HG03095 (cell line): Measurements from ENCODE around the gene COL23A1.

Experiments
- ATAC-seq: cut with Tn5 transposase; IDR thresholded peaks from one replicate; pipeline ENCODE4 v1.9.1; 2021; ENCODE audit warnings: moderate library complexity; ENCODE audit not compliant: unreplicated experiment

COL23A1 gene

DNA sequence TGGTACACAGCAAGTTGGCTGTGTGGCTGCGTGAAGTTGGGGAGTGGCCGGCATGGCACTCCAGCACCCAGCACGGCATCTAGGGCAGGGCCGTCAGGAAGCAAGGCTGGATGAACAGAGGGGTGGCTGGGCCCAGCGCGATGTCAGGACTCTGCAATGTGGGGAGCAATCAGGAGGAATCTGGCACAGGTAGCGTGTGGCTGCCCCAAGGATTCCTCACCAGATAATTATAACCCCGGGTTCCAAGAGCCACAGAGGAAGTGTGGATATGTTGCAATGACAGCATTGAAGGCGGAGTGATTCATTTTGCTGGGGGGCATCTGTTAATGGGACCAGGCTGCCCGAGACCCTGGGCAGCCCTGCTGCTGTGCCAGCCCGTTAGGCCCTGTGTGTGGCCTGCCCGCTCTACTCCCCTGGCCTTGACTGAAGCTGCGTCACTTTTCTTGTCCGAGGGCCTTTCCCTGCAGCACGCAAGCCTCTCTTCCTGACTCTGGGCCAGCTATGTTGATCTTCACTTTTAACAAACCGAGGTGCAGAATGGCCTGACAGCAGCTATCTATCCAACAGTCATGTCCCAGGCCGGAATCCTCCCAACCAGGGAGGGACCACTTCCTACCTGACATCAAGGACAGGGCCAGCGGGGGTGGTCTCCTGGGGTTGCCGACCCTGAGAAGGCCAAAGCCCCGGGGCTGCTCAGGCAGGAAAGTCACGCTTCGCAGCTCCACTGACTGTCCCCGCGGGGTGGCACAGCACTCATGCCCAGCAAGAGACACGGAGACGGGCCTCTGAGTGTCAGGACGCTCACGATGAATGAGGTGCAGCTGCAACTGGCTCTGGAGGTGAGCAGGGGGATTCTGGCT lies 239.6 kb downstream of the COL23A1 start:
- ATAC-seq = no peak

DNA sequence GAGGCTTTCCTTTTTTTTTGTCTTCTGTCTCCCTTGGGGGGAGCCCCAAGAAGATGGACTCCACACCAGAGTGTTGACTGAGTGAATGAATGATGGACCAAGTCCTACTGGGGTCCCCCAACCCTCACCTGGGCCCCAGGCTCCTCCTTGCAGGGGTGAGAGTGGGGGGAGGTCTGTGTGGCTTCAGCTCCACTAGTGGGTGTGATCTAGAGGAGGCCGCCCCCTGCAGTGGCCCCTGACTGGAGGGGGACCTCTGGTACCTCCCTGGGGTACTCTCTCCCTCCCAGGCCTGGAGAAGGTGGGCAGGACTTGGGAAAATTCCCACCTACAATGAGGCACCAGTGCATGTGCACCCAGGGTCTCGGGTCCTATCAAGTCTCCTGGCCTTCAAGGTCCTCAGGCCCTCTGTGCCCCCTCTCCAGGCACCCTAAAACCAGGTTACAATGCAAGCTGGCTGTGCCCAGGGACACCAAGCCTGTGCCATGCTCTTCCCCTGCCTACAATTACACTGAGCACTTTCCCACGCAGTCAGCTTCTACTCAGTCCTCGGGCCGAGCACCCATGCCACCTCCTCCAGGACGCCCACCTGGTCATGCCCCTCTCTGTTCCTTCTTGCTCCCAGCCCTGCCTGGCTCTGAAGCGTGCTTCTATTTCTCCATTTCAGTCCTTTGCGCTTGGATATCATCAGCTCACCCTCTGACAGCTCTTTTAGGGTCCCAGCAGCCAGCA lies 240.4 kb downstream of the COL23A1 start:
- ATAC-seq = no peak

DNA sequence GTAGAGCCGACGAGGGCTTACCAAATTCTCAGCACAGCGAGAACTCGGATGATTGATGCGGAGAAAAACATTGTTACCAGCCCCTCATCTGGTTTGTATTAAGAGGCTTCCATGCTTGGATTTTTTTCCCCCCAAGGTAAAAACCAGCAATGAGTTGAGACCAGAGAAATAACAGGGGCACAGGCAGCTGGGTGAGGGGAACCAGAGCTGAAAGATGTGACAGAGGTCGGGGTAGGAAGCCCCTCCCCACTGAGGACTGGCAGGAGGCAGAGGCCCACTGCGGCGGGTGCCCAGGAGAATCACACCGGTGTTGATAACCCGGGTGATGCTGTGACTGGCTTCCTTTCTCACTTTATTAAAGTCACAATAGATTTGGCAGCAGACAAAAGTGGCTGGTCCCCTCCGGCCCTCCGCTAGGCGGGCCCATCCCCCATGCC lies 241.1 kb downstream of the COL23A1 start:
- ATAC-seq = no peak

DNA sequence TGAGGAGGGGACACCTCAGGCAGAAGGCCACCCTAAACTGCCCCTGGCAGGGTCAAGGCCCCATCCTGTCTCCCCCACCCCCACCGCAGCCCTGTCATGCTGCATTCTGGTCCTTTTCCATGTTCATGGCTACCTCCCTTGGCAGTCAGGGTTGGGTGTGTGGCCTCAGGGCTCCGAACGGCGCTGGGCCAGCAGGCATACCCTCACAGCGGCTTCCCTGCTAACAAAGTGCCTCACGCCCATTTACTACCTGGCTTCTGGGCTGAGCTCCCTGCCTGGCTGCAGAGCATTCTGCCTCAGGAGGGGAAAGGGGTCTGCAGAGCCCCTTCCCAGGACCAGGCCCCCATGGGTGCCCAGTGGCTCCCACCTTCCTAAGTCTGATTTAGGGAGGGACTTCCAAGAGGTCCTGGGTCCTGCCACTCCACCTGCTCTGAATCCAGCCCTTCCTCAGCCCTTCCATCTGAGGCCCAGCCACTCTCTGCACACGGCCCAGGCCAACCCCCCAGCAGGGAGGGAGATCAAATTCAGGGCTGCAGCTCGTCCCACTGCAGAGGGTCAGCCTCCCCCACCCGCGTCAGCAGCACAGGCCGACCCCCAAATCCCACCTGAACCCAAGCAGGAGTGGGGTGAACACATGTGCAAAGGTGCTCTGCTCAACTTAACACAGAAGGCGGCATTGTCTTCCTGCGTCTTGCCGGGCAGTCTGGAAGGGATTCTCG lies 241.7 kb downstream of the COL23A1 start:
- ATAC-seq = no peak

DNA sequence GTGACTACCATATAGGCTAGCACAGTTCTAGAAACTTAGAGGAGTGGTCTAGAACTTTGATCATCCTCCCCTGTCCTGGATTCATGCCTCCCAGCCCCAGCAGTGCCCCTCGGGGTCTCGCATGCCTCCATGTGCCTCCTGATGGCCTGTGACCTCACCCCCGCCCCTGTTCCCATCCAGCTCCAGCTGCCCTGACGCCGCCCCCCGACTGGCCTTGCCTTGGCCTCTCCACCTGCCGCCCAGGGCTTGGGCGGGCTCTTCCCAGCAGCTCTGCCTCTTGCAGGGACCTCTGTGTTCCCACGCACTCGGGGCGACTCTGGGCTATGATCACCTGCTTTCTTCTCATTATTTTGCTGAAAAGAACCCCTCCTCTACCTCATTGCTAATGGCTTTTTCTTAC lies 242.2 kb downstream of the COL23A1 start:
- ATAC-seq = no peak

DNA sequence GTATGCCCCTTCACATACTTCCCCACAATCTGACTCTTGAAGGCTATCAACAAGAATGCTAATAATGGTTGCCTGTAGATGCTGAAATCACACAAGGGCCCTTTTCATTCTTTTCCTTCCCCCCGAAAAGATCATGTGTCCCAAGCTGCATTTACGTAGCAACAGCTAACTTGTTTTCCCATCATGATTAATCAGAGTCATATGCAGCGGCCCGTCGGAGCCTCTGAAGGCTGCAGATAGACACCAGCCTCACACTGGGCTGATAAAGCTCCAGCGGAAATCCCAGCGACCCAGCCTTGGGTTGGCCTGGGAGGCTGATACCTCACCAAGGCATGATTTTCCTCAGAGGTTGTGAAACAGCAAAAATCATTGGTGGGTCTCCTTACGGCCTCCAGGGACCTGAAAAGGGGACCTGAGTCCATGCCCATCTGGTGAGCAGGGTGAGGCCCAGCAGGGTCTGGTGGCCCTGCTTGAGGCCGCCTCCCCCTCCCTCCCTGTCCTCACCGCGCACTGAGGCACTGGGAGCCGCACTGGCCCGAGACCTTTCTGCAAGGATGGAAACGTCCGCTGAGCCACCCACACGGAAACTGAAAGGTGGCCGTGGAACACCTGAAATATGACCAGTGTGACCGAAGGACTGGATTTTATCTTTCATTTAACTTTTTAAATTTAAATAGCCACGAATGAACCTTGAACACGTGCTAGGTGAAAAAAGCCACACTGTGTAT lies 243.4 kb downstream of the COL23A1 start:
- ATAC-seq = no peak

DNA sequence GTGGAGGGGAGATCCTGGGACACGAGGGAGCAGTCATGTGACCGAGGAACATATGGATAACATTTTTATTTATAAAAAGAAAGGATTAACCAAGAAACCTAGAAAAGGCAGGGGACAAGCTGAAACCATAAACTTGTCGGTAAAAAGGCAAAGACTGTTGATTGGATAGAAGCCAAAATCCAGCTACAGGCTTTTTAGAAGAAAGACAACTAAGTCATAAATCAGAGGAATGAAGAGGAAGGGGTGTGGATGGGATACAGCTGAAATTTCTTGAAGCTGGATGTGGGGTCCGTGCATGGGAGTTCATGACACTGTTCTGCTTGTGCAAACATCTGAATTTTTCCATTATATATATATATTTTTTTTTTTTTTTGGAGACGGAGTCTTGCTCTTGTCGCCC lies 246.9 kb downstream of the COL23A1 start:
- no peak for ATAC-seq

DNA sequence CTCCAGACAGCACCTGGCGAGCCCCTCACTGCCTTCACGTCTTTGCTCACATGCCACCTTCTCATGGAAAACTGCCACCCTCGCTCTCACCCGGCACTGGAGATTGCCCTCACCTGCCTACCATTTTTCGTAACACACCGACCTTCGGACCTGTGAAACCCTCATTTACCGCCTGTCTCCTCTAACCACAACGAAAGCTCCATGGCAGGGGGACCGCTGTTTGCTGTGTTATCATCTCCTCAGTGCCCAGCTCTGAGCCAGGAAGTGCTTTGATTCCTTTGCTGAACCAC lies 248.4 kb downstream of the COL23A1 start:
- ATAC-seq = no peak

DNA sequence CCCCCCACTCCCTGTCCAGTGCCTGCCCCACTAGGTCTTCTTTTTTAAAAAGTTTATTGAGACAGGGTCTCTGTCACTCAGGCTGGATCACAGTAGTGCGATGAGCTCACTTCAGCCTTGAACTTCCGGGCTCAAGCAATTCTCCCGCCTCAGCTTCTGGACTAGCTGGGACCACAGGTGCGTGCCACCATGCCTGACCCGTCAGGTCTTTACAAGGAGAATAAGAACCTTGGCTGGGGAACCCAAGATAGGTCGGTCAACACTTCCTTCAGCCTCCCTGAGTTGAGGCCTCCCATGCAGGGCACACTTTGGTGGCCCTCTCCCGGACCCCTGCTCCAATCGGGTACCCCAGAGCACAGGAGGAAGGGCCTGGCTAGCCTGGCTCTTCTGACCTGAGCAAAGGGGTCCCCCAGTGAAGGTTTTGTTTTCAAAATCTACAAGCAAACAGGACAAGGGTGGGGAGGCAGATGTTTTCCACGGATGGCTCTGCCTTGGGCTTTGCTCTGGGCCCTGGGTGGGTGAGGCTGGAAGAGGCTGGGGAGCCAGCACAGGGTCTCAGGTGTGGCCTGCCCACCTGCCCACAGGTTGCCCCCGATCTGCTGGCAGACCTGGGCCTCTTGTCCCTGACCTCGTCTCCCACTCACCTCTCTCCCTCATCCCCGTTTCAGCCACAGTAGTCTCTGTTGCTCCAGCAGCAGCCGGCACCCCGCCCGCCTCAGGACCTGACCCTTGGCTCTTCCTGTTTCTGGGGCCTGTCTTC lies 248.9 kb downstream of the COL23A1 start:
- ATAC-seq = no peak

DNA sequence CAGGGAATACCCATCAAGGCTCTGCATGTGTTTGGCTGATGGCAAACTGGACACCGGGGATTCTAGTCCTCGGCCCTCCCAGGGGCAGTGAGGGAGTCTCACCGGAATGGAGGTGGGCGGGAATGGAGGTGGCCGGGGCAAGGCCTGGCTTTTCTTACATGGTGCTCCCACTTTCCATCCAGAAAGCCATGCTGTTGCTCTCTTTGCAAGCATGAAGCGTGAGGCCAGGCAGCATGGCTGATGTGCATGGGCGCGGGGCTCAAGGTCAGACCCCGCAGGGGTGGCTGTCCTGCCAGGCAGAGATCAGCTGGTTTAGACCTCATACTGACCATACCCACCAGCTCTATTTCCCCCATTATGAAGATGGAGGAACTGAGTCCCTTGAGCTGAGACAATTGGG lies 249.6 kb downstream of the COL23A1 start:
- ATAC-seq = no peak

DNA sequence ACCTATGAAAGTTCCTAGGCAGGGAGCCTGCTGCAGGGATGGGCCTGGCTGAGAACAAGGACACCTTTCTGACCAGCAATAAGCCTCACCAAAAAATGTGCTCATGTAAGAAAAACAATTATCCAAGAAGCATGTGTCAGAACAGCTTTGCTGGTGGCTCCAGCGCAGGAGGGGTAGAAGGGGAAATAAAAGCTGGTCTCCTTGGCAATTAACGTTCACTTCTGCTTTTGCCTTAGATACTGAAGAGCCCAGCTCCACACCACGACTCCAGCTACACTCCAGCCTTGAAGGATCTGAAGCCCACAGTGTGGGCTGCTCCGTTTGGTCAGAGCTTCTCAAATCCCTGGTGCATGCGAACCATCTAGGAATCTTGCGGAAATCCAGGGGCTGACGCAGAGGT lies 250.0 kb downstream of the COL23A1 start:
- no peak for ATAC-seq

DNA sequence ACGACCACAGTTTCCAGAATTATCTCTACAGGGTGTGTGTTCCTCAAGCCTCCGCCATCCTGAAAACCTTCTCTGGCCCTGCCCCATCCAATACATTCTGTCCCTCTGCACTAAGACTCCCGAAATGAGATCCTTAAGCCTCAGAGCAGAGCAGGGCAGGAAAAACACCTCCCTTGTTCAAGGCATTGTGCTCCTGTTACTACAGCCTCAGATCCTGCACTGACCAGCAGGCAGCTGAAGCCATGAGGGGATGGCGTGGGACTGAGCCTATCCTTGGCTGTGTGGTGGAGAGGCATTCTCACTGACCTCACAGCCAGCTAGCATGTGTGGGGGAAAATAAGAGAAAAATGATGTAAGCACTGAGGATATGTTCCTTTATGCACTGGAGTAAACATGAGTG lies 250.9 kb downstream of the COL23A1 start:
- ATAC-seq = no peak

DNA sequence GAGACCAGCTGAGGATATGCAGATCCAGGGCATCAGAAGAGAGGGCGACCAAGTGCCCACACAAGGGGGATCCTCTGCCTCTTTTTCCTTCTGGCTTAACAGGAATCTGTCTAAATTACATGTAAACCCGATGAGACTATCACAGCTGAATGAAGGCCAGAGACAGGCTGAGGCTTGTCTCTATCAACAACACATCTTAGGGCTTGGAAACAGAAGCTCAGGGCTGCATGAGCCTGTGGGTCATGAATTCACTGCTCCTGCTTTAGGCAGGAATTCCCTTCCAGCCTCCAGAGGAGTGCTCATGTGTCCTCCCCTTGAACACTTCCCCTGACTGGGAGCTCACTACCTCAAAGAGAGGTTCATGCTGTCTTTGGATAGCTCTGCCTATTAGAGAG lies 251.4 kb downstream of the COL23A1 start:
- ATAC-seq = no peak

DNA sequence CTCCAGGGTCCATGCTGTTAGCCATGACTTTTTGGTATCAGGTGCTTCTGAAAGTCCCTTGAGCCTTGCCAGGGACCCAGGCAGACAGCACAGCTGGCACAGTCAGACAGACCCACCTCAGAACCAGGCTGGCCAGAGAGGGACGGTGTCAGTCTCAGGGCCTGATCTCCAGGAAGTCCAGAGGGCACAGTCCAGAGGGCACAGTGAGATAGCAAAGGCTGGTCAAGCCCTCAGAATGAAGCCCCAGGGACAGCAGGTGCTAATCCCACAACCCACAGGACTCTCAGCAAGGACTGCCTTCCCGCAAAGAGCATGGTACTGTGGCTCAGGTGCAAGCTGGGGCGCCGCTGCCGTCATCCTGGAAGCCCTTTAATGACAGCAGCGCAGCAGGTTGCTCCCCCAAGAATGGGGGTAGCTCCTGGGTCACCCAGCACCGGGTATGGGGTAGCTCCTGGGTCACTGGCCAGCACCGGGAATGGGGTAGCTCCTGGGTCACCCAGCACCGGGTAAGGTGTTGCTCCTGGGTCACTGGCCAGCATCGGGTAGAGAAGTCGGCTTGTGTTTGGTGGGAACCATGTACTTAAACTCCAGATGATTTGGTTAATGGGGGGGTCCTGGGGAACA lies 252.0 kb downstream of the COL23A1 start:
- no peak for ATAC-seq

DNA sequence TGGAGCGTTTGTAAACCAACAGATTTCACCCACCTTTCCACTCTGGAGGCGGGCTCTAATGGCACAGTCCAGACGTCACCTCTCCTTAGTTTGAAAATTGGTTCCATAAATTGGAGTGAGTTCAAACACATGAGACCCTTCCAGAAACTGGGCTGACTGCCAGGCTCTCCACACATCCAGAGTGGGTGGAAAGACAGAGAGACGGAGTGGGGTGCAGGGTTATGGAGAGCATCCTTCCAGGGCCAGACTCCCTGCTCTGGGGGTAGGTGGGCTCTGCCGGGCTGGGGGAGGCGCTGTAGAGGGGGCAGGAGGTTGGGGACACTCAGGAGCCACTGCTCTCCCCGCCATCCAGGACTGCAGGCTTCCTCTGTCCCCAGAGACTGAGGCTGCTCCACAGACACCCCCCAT lies 252.9 kb downstream of the COL23A1 start:
- ATAC-seq = no peak

DNA sequence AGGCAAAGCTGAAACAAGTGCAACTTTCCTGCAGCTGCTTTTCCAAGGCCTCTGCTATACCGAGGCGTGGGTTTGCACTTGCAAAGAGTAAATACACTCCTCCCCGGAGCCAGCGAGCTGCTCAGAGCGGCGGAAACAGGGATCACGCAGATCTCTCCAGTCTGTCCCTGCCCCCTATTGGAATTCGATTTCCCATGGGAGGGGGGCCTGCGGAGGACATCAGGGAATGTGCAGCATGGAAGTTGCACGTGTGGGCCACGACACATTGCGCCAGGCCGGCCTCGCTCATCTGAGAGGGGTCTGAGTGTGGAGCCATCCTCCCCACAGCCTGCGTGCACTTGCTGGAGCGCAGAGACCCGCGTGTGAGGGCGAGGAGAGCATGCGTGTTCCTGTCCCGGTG lies 253.3 kb downstream of the COL23A1 start:
- ATAC-seq = no peak

DNA sequence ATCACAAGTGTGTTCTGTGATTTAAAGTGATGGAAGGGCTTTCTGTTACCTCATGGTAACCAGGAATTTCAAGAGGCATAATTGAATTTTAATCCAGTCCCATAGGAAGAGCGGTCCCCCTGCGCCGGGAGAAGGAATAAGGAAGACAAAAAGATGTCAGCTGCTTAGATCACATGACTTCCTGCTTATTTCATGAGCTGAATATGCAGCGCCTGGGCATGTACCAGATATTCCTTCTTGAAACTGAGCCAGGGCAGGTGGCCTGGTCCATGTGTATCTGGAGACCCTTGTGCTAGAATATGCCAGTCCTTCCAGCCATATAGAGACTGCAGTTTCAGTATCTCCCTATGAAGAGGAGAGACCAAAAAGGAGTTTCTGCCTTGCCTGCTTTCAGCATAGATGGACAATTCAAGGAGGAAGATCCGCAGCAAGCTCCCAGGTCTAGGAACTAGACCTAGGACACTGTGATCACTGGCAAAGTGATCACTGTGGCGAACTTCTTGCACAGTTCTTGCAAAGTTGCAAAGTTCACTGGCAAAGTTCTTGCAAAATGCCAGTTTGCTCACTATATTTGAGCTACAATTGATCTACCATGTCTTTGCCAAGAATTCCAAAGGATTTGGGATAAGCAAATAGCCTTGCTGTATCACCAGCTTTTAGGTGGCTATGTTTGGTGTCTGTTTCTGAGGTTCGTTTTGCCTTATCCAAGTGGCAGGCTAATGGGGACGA lies 254.7 kb downstream of the COL23A1 start:
- ATAC-seq = no peak

DNA sequence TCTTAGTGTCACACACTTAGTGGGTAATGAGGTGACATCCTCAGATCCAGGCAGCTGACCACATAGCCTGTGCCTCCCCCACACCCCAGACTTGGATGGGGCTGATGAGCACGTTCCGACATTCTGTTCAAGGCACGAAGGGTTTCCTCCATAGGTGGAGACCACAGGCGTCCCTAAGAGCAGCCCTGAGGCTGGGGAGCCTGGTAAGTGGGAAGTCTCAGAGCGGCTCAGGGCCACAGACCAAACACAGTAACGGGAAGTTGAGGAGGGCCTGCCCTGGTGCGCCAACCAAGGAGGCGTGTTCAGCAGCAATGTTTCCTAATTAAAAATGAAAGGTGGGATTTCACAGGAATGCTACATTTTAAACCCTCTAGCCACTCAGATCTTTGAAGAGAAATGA lies 255.3 kb downstream of the COL23A1 start:
- no peak for ATAC-seq

DNA sequence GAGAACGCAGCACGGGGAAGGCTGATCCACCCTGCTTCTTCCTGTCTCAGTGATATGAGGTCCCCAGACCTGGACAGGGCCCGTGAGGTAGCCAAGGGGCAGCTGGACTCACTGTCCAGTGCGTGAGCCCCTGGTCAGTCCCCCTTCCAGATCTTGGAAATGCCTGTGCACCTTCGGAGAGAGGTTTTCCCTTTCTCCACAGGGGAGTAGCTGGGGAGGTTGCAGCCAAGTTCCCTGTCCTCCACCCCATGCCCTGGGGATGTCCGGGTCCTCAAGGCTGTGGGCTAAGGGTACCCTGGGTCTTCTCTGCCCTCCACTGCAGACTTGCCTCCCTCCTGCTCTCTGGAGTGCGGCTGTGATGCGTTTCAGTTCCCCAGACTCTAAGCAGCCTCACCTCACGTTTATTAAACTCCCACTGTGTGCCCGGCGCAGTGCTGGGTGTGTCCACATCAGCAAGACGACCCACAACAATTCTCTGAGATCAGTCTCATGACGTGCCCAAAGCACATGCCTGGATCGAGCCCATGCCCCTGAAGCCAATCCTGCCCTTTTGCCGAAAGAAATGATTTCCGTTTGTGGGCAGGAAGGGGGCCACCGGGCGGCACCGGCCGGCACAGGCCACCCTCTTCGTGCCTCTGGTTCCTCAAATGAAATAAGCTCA lies 256.2 kb downstream of the COL23A1 start:
- ATAC-seq = no peak
